Trophoblast cell (in vitro differentiated cells and primary cell): ENCODE data around the gene BAHD1.

ENCODE experiments used
- DNase-seq, 2 donors: peaks; one replicate each; pipeline ENCODE4 v3.0.0-alpha.2; 2016
- H2AFZ ChIP-seq: 2 replicates; pipeline ENCODE4 v1.6.1; 2013; ENCODE audit warnings: low read length, moderate library complexity, mild to moderate bottlenecking; ENCODE audit not compliant: insufficient read depth, poor library complexity
- H2AK5ac ChIP-seq: 2 replicates; pipeline ENCODE4 v1.6.1; 2013; ENCODE audit warnings: mild to moderate bottlenecking, low read length
- H2BK120ac ChIP-seq: 2 replicates; pipeline ENCODE4 v1.6.1; 2013; ENCODE audit warnings: low read length, mild to moderate bottlenecking, moderate library complexity; ENCODE audit not compliant: insufficient read depth, poor library complexity
- H2BK12ac ChIP-seq: 2 replicates; pipeline ENCODE4 v1.6.1; 2013; ENCODE audit warnings: mild to moderate bottlenecking, low read length, moderate library complexity
- H2BK5ac ChIP-seq: 2 replicates; pipeline ENCODE4 v1.6.1; 2013; ENCODE audit warnings: low read length, low read depth, moderate library complexity, mild to moderate bottlenecking; ENCODE audit not compliant: poor library complexity
- H3K14ac ChIP-seq: 2 replicates; pipeline ENCODE4 v1.6.1; 2013; ENCODE audit warnings: mild to moderate bottlenecking, low read length
- H3K18ac ChIP-seq: 2 replicates; pipeline ENCODE4 v1.6.1; 2013; ENCODE audit warnings: mild to moderate bottlenecking, low read length
- H3K23ac ChIP-seq: 2 replicates; pipeline ENCODE4 v1.6.1; 2013; ENCODE audit warnings: low read length
- H3K27ac ChIP-seq: 2 replicates; pipeline ENCODE4 v1.5.1; 2013; ENCODE audit warnings: low read depth, mild to moderate bottlenecking, inconsistent platforms, low read length, moderate library complexity
- H3K27me3 ChIP-seq: 2 replicates; pipeline ENCODE4 v1.6.1; 2013; ENCODE audit warnings: inconsistent platforms, mild to moderate bottlenecking, low read length, moderate library complexity; ENCODE audit not compliant: insufficient read depth
- H3K36me3 ChIP-seq, 2 experiments: 1 replicate in 1 of 2; 2 replicates in 1 of 2; pipeline ENCODE4 v1.6.1; 2013; ENCODE audit warnings: low read length in 2 of 2, mild to moderate bottlenecking in 2 of 2, moderate library complexity in 1 of 2; ENCODE audit not compliant: insufficient read depth in 2 of 2, control insufficient read depth in 1 of 2
- H3K4ac ChIP-seq: 2 replicates; pipeline ENCODE4 v1.6.1; 2013; ENCODE audit warnings: low read depth, mild to moderate bottlenecking, low read length, moderate library complexity
- H3K4me1 ChIP-seq, 2 experiments: 1 replicate in 1 of 2; 2 replicates in 1 of 2; pipeline ENCODE4 v1.6.1; 2013; ENCODE audit warnings: low read length in 2 of 2, mild to moderate bottlenecking in 2 of 2, moderate library complexity in 1 of 2; ENCODE audit not compliant: insufficient read depth in 2 of 2, control insufficient read depth in 1 of 2
- H3K4me2 ChIP-seq: 2 replicates; pipeline ENCODE4 v1.6.1; 2013; ENCODE audit warnings: inconsistent platforms, mild to moderate bottlenecking, low read length, moderate library complexity
- H3K4me3 ChIP-seq: 2 replicates; pipeline ENCODE4 v1.5.1; 2013; ENCODE audit warnings: mild to moderate bottlenecking, low read depth, low read length, inconsistent platforms
- H3K79me1 ChIP-seq: one replicate; pipeline ENCODE4 v1.6.1; 2013; ENCODE audit warnings: low read length
- H3K79me2 ChIP-seq: 2 replicates; pipeline ENCODE4 v1.6.1; 2013; ENCODE audit warnings: low read length, mild to moderate bottlenecking; ENCODE audit not compliant: control insufficient read depth, insufficient read depth, poor library complexity
- H3K9ac ChIP-seq: 2 replicates; pipeline ENCODE4 v1.6.1; 2013; ENCODE audit warnings: mild to moderate bottlenecking, low read length
- H3K9me3 ChIP-seq: 2 replicates; pipeline ENCODE4 v1.6.1; 2013; ENCODE audit warnings: low read depth, mild to moderate bottlenecking, control low read depth, inconsistent platforms, low read length; ENCODE audit not compliant: insufficient read depth
- H4K12ac ChIP-seq: 2 replicates; pipeline ENCODE4 v1.6.1; 2013; ENCODE audit warnings: low read depth, mild to moderate bottlenecking, low read length, moderate library complexity
- H4K8ac ChIP-seq: 2 replicates; pipeline ENCODE4 v1.6.1; 2013; ENCODE audit warnings: low read depth, mild to moderate bottlenecking, low read length, moderate library complexity
- H4K91ac ChIP-seq: one replicate; pipeline ENCODE4 v1.6.1; 2013; ENCODE audit warnings: low read depth, mild to moderate bottlenecking, low read length, moderate library complexity
- WGBS: extraction: QIAGEN DNeasy Blood & Tissue Kit; methylation state at CpG from one replicate; pipeline ENCODE4 v1.1.7; 2013; ENCODE audit warnings: missing lambda C conversion rate; ENCODE audit not compliant: insufficient read length, insufficient coverage; ENCODE audit errors: extremely low coverage; 5-methylcytosine and 5-hydroxymethylcytosine counted together

BAHD1 gene

GRCh38 chr15:40427188-40427587 lies 13.6 kb upstream of the BAHD1 start:
- WGBS: no CpG with 5 or more reads among the region's 9 CpGs
- H3K79me1 ChIP-seq: no peaks in the 10 kb centered on the region
- DNase-seq: no peak

GRCh38 chr15:40428185-40428584 lies 12.6 kb upstream of the BAHD1 start:
- Histone ChIP-seq H3K27me3 (no peaks in the 10 kb centered on the region), H3K36me3 (no peaks in the 10 kb centered on the region), H2AFZ (no peak overlapping the region), H2BK5ac (no peak overlapping the region), H2BK120ac (no peak overlapping the region), H2AK5ac (no peak overlapping the region), H4K91ac (no peak overlapping the region), H3K79me1 (no peaks in the 10 kb centered on the region), H3K9ac (no peak overlapping the region), H3K18ac (no peak overlapping the region), H3K4me3 (no peak overlapping the region), H3K9me3 (no peaks in the 10 kb centered on the region), H3K4ac (no peak overlapping the region), H2BK12ac (no peak overlapping the region), H4K12ac (no peak overlapping the region), H3K27ac (no peak overlapping the region), H3K23ac (no peak overlapping the region), H3K14ac (no peak overlapping the region), H3K79me2 (no peaks in the 10 kb centered on the region), H3K4me1 (no peaks in the 10 kb centered on the region), H3K4me2 (no peak overlapping the region), H4K8ac (no peak overlapping the region)
- no peak for DNase-seq
- no CpG with 5 or more reads among the region's 4 CpGs for WGBS

More at GRCh38 chr15:40427188-40427587, 13.6 kb upstream of the BAHD1 start:
- Histone ChIP-seq H3K14ac (no peak overlapping the region), H3K79me2 (no peaks in the 10 kb centered on the region), H3K9me3 (no peaks in the 10 kb centered on the region), H3K23ac (no peak overlapping the region), H3K4ac (no peak overlapping the region), H3K27ac (no peak overlapping the region), H2AFZ (no peak overlapping the region), H4K12ac (no peak overlapping the region), H3K4me2 (no peak overlapping the region), H2BK12ac (no peak overlapping the region), H3K36me3 (no peaks in the 10 kb centered on the region), H3K4me3 (no peak overlapping the region), H4K8ac (no peak overlapping the region), H3K27me3 (no peaks in the 10 kb centered on the region), H2BK5ac (no peak overlapping the region), H4K91ac (no peak overlapping the region), H3K4me1 (no peaks in the 10 kb centered on the region), H2BK120ac (no peak overlapping the region), H3K18ac (no peak overlapping the region), H3K9ac (no peak overlapping the region), H2AK5ac (no peak overlapping the region)

- Histone ChIP-seq H3K9me3 (no peaks in the 10 kb centered on the region), H2AFZ (no peak overlapping the region), H2BK5ac (no peak overlapping the region), H3K36me3 (no peaks in the 10 kb centered on the region), H2AK5ac (no peak overlapping the region), H3K4me2 (no peak overlapping the region), H3K23ac (no peak overlapping the region), H3K14ac (no peak overlapping the region), H4K8ac (no peak overlapping the region), H3K79me2 (no peaks in the 10 kb centered on the region), H3K27ac (no peak overlapping the region), H3K4me1 (no peaks in the 10 kb centered on the region), H4K12ac (no peak overlapping the region), H3K79me1 (no peaks in the 10 kb centered on the region), H2BK120ac (no peak overlapping the region), H3K27me3 (no peaks in the 10 kb centered on the region), H3K9ac (no peak overlapping the region), H4K91ac (no peak overlapping the region), H3K4ac (no peak overlapping the region), H3K4me3 (no peak overlapping the region), H3K18ac (no peak overlapping the region), H2BK12ac (no peak overlapping the region)
- DNase-seq: no peak
- WGBS: no CpG with 5 or more reads among the region's 10 CpGs
These were observed 11.6 kb upstream of the BAHD1 start for GRCh38 chr15:40429068-40429710.

DNA sequence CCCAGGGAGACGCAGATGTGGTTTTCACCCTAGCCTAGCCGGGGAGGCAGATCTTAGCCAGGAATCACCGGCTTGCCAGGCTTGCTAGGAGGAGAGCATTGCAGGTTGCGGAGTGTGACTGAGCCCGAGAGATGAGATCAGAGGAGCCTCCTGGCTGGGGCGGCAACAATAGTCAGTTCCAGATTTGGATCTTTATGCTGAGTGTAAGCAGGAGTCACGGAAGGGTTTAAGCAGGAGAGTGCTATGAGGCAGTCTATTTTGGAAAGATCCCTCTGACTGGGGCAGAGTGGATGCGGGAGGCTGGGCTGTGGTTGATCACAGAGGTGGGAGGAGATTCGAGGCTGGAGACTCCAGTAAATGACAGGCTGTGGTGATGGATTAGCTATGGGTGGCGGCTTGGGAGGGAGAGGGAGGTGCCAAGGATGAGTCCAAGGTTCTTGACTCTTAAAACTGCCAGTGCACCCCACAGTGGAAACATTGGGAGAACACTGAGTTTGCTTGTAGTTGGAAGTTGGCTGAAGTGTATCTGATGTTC lies 10.4 kb upstream of the BAHD1 start:
- Histone ChIP-seq H3K14ac (no peak overlapping the region), H3K18ac (no peak overlapping the region), H3K23ac (no peak overlapping the region), H3K9me3 (no peaks in the 10 kb centered on the region), H3K36me3 (no peaks in the 10 kb centered on the region), H3K4me2 (no peak overlapping the region), H2BK12ac (no peak overlapping the region), H3K4me1 (no peaks in the 10 kb centered on the region), H4K8ac (no peak overlapping the region), H4K12ac (no peak overlapping the region), H3K79me2 (no peaks in the 10 kb centered on the region), H2AK5ac (no peak overlapping the region), H4K91ac (no peak overlapping the region), H3K4me3 (no peak overlapping the region), H2BK5ac (no peak overlapping the region), H3K27ac (no peak overlapping the region), H2AFZ (no peak overlapping the region), H3K9ac (no peak overlapping the region), H3K27me3 (peaks cover 7% of the 10 kb centered on the region), H2BK120ac (no peak overlapping the region), H3K4ac (no peak overlapping the region), H3K79me1 (no peaks in the 10 kb centered on the region)
- DNase-seq: peak; percentile 72 to 74
- WGBS: no CpG with 5 or more reads among the region's 10 CpGs
